GM18909 (cell line): ENCODE results near the gene NPBWR2.
"Not testable (repeated sequence)": the region's sequence is repeated elsewhere in the genome, so short reads cannot be mapped to it uniquely, and the experiment has no call there.

Source experiments
- ATAC-seq: cut with Tn5 transposase; IDR thresholded peaks from one replicate; pipeline ENCODE4 v1.9.1; 2021; ENCODE audit warnings: mild to moderate bottlenecking; ENCODE audit not compliant: unreplicated experiment, poor library complexity

The NPBWR2 gene

GRCh38 chr20:64144144-64144912, 37.0 kb upstream of the NPBWR2 start:
- no peak for ATAC-seq

GRCh38 chr20:64143018-64143801, 35.8 kb upstream of the NPBWR2 start:
- ATAC-seq = no peak

- ATAC-seq = no peak
Observed at GRCh38 chr20:64142590-64142989, 35.2 kb upstream of the NPBWR2 start.

- ATAC-seq = no peak
Observed at GRCh38 chr20:64140956-64141355, 33.6 kb upstream of the NPBWR2 start.

GRCh38 chr20:64140061-64140931, 32.9 kb upstream of the NPBWR2 start:
- no peak for ATAC-seq

GRCh38 chr20:64139199-64140060, 32.1 kb upstream of the NPBWR2 start:
- ATAC-seq = no peak

- ATAC-seq = no peak
Observed at GRCh38 chr20:64138276-64138815, 31.0 kb upstream of the NPBWR2 start.

- ATAC-seq = no peak
Observed at GRCh38 chr20:64137598-64138031, 30.2 kb upstream of the NPBWR2 start.

GRCh38 chr20:64136004-64136710, 28.8 kb upstream of the NPBWR2 start:
- ATAC-seq = no peak

- not testable (repeated sequence) for ATAC-seq
Observed at GRCh38 chr20:64134744-64135143, 27.4 kb upstream of the NPBWR2 start.

GRCh38 chr20:64133951-64134407, 26.6 kb upstream of the NPBWR2 start:
- no peak for ATAC-seq

- ATAC-seq = no peak
Observed at GRCh38 chr20:64131406-64131805, 24.0 kb upstream of the NPBWR2 start.

GRCh38 chr20:64130876-64131275, 23.5 kb upstream of the NPBWR2 start:
- no peak for ATAC-seq

GRCh38 chr20:64130271-64130670, 22.9 kb upstream of the NPBWR2 start:
- ATAC-seq = no peak

- no peak for ATAC-seq
Observed at GRCh38 chr20:64129146-64129782, 21.9 kb upstream of the NPBWR2 start.

- ATAC-seq = not testable (repeated sequence)
Observed at GRCh38 chr20:64123517-64123916, 16.2 kb upstream of the NPBWR2 start.

- ATAC-seq = not testable (repeated sequence)
Observed at GRCh38 chr20:64122927-64123326, 15.6 kb upstream of the NPBWR2 start.

GRCh38 chr20:64121586-64121985, 14.2 kb upstream of the NPBWR2 start:
- ATAC-seq = no peak
